GM20000 (cell line): ENCODE data around the gene BCLAF1.

Source experiments
- DNase-seq: peaks from one replicate; pipeline ENCODE4 v3.0.0; 2012; ENCODE audit warnings: low spot score
- CTCF ChIP-seq: IDR thresholded peaks from 2 replicates; pipeline ENCODE4 v1.5.1; 2012; ENCODE audit warnings: mild to moderate bottlenecking, control low read depth; ENCODE audit errors: extremely low read depth, missing control alignments

The BCLAF1 gene

DNA sequence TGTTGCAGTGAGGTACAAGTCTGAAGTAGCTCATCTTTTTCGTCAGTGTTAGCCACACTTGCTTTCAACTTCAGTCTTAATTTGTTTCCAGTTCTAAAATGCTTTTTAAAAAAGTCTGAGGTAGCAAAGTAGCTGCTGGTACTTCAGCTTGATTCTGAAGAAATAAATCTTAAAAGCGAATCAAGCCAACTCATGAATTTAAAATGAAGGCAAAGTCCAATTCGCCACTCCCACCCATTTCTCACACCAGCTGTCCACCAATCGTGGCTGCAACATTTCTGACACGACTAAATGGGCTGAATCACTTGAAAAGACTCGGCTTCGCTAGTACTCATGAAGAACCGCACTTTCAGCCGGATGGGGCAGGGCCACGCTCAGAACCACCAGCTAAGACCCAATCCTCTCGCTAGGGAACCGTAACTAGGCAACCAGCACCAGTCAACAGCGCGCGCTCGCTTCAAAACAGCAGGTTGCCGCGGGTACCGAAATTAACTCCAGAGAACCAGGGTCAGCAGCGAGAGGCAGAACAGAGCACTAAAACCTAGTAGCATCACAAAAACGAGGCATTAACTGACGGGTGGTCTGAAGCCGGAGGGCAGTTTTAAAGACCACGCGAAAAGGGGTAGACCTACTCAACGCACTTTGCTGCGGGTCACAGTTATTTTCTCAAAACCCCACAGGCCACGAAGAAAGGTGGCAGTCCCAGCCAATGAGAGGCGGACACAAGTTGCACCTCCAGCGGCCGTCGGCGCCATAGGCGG lies 900 bp downstream of the BCLAF1 start:
- no peak for TF ChIP-seq CTCF
- DNase-seq = peak; percentile 33

DNA sequence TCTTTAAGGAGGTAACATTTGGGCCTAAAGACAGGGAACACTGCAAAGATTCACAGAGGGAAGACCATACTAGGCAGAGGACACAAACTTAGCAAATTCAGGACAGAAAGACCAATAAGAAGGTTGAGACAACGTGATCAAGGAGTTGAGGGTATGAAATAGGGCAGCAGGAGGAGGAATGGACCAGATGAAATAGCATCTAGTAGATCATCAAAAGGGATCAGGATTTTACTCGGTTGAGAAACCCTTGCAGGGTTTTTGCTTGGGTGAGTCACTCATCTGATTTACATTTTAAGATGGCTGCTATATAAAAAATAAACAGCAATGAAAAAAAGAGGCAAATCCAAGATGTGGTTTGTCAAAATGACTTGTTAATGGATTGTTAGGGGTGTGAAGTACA lies 4.7 kb downstream of the BCLAF1 start:
- no peak for TF ChIP-seq CTCF
- DNase-seq = no peak

GRCh38 chr6:136282906-136283305 lies 6.7 kb downstream of the BCLAF1 start:
- no peak for DNase-seq

DNA sequence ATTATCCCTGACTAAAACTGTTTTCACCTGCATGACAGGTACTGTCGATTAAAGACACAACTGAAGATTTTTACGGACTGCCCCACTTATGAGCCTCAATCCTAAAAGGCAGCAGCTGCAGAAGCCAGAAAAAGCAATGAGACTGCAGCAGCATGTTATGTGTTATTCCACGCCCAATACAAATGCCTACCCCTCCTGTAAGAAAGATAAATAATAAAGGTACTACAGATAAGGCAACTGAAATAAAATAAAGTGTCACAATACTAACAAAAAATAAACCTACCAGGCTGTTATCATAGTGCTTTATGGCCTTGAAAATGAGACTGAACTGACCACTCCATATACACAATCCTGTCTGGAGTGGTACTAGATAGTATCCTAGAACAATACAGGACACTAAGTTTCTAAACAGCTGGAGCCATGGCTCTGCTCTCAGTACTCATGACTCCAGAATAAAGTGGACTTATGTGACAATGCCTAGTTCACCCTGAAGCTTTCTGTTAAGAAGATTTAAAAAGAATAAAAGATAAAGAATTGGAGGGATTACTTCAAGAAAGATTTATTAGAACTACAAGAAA lies 9.5 kb downstream of the BCLAF1 start:
- no peak for TF ChIP-seq CTCF
- DNase-seq = no peak

More at GRCh38 chr6:136282906-136283305, 6.7 kb downstream of the BCLAF1 start:
- no peak for TF ChIP-seq CTCF

DNA sequence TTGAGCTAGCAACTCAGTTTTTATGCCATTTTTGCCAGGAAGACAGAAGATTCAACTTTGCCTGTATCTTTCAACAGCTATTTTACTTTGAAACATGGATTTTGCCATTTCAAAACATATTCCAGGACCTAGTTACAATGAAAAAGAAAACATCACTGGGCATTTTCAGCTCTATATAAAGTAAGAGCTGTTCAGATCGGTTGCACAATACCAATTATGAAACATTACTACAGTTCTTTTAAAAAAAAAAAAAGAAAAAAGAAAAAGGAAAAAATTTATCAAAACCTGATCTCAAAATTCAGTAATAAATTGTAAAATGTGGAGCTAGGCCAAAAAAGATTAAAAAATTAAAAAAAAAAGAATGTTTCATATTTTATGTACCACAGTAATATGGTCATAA lies 15.6 kb downstream of the BCLAF1 start:
- TF ChIP-seq CTCF = no peak
- DNase-seq = no peak

DNA sequence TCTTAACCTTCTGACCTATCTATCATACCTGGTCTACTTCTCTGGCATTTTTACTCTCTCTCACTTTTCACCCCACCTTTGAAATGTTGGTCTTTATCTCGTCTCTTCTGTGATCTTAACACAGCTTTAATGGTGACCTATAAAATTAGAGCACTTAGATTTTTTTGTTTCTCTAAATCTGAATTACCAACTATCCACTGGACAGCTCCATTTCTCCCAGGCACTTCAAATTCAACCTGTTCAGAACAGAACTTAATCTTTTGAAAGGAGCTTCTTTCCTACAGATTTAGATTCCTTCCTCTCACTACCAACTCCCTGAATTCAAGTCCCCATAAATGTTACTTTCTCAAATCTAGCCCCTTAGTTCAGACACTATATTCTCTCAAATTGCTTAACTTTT lies 24.5 kb downstream of the BCLAF1 start:
- no peak for TF ChIP-seq CTCF
- DNase-seq = no peak

GRCh38 chr6:136262940-136263339 lies 26.7 kb downstream of the BCLAF1 start:
- DNase-seq = no peak
- no peak for TF ChIP-seq CTCF
